ENCODE measurements around the gene DGCR6L.
"Not testable (repeated sequence)": the region's sequence is repeated elsewhere in the genome, so short reads cannot be mapped to it uniquely, and the experiment has no call there.

The DGCR6L gene

DNA sequence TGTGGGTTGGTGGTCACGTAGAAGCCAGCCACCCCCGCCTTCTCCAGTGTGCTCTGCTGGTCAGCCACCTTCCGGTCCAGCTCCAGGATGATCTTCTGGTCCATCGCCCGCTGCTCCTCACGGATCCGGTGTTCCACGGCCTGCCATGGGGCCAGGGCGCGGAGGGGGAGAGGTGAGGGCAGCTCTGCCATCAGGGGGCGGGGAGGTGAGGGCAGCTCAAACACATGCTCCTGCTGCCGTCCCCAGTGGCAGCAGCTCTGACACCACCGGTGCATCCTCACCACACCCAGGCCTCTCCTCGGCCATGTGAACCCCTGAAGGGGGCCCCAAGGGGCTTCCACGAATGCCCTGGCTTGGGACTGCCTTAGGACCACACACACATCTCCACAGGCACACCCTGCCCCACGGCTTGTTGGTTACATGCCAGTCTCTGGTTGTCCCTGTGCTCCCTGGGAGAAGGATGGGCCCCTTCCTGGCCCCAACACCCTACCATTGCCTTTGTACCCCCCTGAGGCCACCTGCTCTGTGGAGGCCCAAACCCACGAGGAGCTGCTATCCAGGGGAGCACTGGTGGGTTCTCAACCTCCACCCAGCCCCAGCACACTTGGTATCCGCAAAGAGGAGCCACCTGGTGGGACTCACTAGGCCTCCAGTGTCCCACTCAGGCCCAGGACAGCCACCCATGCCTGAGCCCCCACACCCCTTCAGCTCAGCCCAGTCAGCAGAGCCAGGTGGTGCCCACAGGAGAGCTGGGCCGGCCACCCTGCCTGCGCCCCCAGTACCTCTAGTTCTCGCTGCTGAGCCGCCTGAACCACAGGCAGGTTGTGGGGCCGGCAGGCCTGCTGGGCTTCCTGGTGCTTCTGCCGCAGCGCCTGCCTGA is 4.3 kb downstream of the DGCR6L start:
- Histone ChIP-seq H3K4me1 (ENCODE audit: control insufficient read depth in 5 of 5, insufficient read depth in 5 of 5, low read length in 5 of 5) (peaks cover 0 to 28% (median 14%) of the 10 kb centered on the region in 5 donors), H3K9ac (ENCODE audit: low read length in 5 of 5) (no peak overlapping the region), H3K4me3 (ENCODE audit: low read depth in 1 of 5, low read length in 5 of 5) (no peak overlapping the region), H3K27me3 (ENCODE audit: control insufficient read depth in 5 of 5, insufficient read depth in 4 of 5, low read length in 5 of 5) (no peaks in the 10 kb centered on the region), H3K27ac (ENCODE audit: low read depth, low read length) (no peak overlapping the region), H3K9me3 (ENCODE audit: control insufficient read depth in 5 of 5, low read length in 5 of 5) (no peaks in the 10 kb centered on the region), H3K36me3 (ENCODE audit: control insufficient read depth in 5 of 5, insufficient read depth in 5 of 5, low read length in 5 of 5) (peaks cover 0 to 11% (median 2%) of the 10 kb centered on the region in 5 donors)

DNA sequence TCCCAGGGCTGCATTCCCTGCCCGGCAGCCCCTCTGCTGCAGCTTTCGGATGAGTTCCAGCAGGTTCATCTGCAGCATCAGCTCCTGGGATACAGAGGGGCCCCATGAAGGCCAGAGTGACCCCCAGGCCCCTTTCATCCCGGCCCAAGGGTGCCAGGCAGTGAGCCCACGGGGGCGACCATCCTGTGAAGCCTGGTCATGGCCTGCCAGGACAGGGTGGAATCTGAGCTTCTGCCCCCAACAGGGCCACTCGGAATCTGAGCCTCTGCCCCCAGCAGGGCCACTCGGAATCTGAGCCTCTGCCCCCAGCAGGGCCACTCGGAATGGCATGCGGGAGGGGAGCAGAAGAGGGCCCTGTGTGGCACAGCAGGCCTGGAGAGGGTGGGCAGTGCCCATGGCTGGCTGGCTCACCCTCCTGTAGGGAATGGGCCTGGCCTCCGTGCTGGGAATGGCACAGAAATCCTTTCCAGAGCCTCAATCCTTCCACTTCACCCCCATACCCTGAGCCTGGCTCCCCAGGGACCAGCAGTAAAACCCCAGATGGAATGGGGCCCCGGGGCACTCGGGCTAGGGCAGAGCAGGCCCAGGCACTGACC is 5.0 kb downstream of the DGCR6L start:
- not testable (repeated sequence) for H3K27me3 ChIP-seq (ENCODE audit: control insufficient read depth in 5 of 5, insufficient read depth in 4 of 5, low read length in 5 of 5); H3K9me3 ChIP-seq (ENCODE audit: control insufficient read depth in 5 of 5, low read length in 5 of 5); H3K4me3 ChIP-seq (ENCODE audit: low read depth in 1 of 5, low read length in 5 of 5); H3K27ac ChIP-seq (ENCODE audit: low read depth, low read length); H3K9ac ChIP-seq (ENCODE audit: low read length in 5 of 5)
- H3K36me3 ChIP-seq (ENCODE audit: control insufficient read depth in 5 of 5, insufficient read depth in 5 of 5, low read length in 5 of 5): peaks cover 0 to 11% (median 2%) of the 10 kb centered on the region in 5 donors
- peaks cover 0 to 23% (median 9%) of the 10 kb centered on the region in 5 donors for H3K4me1 ChIP-seq (ENCODE audit: control insufficient read depth in 5 of 5, insufficient read depth in 5 of 5, low read length in 5 of 5)

DNA sequence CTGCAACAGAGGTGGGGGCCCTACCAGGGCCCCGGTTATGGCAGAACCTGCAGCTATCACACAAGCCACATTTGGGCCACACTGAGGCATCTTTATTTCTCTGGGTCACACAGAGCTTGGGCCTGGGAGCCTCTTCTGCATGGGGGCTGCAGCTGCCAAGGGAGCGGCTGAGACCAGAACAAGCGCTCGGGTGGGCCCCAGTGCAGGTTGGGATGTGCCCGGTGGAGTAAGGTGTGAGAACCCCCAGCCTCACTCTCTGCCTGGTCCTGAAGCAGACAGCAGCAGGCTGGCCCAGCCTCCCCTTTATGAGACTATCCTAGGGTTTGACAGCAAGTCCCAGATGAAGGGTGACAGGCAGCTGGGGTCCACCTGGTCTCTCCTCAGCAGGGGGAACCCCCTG is 5.7 kb downstream of the DGCR6L start:
- peaks cover 0 to 11% (median 2%) of the 10 kb centered on the region in 5 donors for H3K36me3 ChIP-seq (ENCODE audit: control insufficient read depth in 5 of 5, insufficient read depth in 5 of 5, low read length in 5 of 5)
- H3K27me3 ChIP-seq (ENCODE audit: control insufficient read depth in 5 of 5, insufficient read depth in 4 of 5, low read length in 5 of 5): not testable (repeated sequence)

DNA sequence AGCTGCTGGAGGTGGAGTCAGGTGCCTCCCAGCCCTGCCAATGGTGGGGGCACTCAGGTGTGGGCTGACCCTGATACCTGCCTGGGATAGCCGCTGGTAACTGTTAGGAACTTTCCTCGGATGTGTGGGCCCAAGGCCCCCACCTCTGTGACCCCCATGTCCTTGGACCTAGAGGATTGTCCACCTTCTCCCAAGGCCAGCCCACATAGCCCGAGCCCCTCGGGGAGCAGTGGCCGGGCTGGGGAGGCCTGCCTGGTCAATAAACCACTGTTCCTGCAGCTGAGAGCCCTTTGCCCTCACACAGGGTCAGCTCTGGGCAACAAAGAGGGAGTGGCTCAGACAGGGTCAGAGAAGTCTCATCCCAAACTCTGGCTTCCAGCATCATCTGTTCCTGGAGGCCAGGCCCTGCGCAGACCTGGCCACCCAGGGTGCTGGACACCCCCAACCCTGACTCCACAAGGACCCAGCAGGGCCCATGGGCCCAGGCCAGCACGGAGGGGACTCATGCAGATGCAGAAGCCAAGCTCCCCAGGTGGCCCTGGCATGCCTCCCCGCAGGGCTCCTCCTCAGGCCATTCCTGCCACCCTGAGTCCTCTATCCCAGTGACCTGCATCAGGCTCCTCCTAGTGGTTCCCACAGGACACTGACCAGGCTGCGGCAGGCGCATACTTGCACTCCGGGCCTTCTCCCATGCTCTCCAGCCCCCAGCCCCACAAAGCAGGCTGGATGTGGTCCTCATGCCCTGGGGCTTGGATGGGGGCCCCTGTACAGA is 6.4 kb downstream of the DGCR6L start:
- H3K27ac ChIP-seq (ENCODE audit: low read depth, low read length); H3K9ac ChIP-seq (ENCODE audit: low read length in 5 of 5); H3K27me3 ChIP-seq (ENCODE audit: control insufficient read depth in 5 of 5, insufficient read depth in 4 of 5, low read length in 5 of 5); H3K9me3 ChIP-seq (ENCODE audit: control insufficient read depth in 5 of 5, low read length in 5 of 5); H3K4me3 ChIP-seq (ENCODE audit: low read depth in 1 of 5, low read length in 5 of 5): not testable (repeated sequence)
- peaks cover 0 to 10% (median 0%) of the 10 kb centered on the region in 5 donors for H3K4me1 ChIP-seq (ENCODE audit: control insufficient read depth in 5 of 5, insufficient read depth in 5 of 5, low read length in 5 of 5)
- peaks cover 0 to 11% (median 2%) of the 10 kb centered on the region in 5 donors for H3K36me3 ChIP-seq (ENCODE audit: control insufficient read depth in 5 of 5, insufficient read depth in 5 of 5, low read length in 5 of 5)

More for the DNA sequence above, 5.7 kb downstream of the DGCR6L start:
- H3K9ac ChIP-seq (ENCODE audit: low read length in 5 of 5); H3K4me3 ChIP-seq (ENCODE audit: low read depth in 1 of 5, low read length in 5 of 5); H3K9me3 ChIP-seq (ENCODE audit: control insufficient read depth in 5 of 5, low read length in 5 of 5); H3K27ac ChIP-seq (ENCODE audit: low read depth, low read length): not testable (repeated sequence)
- peaks cover 0 to 18% (median 7%) of the 10 kb centered on the region in 5 donors for H3K4me1 ChIP-seq (ENCODE audit: control insufficient read depth in 5 of 5, insufficient read depth in 5 of 5, low read length in 5 of 5)

DNA sequence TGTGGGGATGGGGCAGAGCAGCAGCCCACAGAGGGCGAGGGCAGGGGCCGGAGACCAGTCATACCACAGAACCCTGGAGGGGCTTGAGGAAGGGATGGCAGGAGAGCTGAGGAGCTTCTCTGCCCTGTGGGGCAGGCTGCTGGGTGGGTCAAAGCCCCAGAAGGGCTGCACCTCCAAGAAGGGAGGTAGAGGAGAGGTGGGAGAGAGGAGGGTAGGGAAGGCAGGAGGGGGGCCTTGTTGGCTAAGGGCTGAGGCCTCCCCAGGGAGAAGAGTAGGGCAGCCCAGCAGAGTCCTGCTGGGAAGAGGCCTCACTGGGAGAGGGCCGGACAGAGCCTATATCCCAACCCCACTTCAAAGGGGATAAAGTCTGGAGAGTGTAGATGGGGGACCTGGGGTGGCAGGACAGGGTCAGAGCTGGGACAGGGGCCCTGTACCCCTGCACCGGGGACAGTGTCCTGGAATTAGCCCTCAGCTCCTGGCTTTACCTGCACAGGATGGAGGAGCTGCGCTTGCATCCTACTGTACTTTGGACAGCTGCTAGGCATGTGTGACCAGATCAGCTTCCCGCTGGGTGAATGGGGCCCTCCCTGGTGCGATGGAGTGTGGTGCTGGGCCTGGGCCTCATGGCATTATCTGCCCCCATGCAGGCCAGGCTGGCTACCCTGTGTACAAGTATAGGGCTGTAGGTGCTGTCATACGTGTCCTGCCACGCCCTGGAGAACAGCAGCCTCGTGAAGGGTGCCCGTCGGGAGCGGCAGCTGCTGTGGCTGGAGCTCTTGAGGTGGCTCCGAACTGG is 7.3 kb downstream of the DGCR6L start:
- H3K9ac ChIP-seq (ENCODE audit: low read length in 5 of 5): no peak overlapping the region
- H3K9me3 ChIP-seq (ENCODE audit: control insufficient read depth in 5 of 5, low read length in 5 of 5): no peaks in the 10 kb centered on the region
- peaks cover 0 to 4% (median 0%) of the 10 kb centered on the region in 5 donors for H3K4me1 ChIP-seq (ENCODE audit: control insufficient read depth in 5 of 5, insufficient read depth in 5 of 5, low read length in 5 of 5)
- no peak overlapping the region for H3K27ac ChIP-seq (ENCODE audit: low read depth, low read length)
- peaks cover 0 to 2% (median 0%) of the 10 kb centered on the region in 5 donors for H3K27me3 ChIP-seq (ENCODE audit: control insufficient read depth in 5 of 5, insufficient read depth in 4 of 5, low read length in 5 of 5)
- H3K4me3 ChIP-seq (ENCODE audit: low read depth in 1 of 5, low read length in 5 of 5): no peak overlapping the region
- H3K36me3 ChIP-seq (ENCODE audit: control insufficient read depth in 5 of 5, insufficient read depth in 5 of 5, low read length in 5 of 5): peaks cover 0 to 11% (median 2%) of the 10 kb centered on the region in 5 donors

DNA sequence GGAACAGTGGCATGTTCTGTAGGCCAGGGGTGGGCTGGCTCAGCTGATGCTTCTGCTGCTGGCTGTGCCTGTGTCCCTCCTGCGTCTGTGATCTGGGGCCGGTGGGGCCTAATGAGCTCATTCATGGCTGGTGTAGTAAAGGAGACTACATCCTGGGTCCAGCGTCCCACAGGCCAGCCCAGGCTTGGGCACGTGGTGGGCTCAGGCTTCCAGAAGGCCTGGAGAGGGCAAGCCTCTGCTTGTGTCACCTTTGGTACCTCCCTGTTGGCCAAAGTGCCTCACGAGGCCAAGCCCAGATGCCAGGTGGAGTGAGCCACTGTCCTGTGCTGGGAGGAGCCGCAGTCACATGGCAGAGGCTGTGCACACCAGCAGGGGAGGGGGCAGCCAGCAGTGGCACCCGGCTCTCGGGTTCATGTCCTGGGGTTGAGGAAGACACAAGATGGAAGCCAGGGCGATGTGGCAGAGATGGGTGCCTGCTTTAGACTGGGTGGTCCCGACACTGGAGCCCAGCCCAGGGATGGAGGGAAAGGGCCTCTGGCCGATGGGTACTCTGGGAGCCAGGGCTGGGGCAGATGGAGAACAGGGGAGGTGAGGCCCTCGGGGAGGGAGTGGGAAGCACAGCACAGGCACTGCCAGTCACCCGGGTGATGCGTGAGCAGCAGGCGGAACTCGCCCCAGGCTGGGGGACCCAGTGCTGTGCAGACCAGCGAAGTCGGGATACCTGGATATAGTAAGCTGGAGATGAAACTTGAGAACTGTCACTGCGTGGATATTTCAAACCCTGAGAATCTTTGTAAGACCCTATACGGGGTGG is 8.4 kb downstream of the DGCR6L start:
- not testable (repeated sequence) for H3K4me3 ChIP-seq (ENCODE audit: low read depth in 1 of 5, low read length in 5 of 5); H3K27me3 ChIP-seq (ENCODE audit: control insufficient read depth in 5 of 5, insufficient read depth in 4 of 5, low read length in 5 of 5)

DNA sequence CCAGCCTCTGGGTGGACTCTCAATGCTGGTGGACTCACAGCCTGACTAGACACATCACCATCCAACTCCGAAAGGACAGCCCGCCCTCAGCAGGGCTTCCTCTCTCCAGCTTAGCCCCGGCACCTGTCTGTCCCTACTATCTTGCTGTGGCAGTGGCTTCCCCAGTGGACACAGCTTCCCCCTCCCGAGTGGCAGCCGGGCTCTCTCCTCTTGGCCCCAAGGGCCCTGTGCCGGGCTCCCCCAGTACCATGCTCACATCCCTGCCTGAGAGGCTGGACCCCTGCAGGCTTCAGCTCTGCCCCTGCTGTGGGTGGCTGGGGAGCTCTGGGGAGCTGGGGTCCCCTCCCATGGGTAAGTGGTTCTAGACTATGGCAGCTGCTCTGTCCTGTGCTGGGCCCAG is 9.1 kb downstream of the DGCR6L start:
- H3K9ac ChIP-seq (ENCODE audit: low read length in 5 of 5); H3K4me1 ChIP-seq (ENCODE audit: control insufficient read depth in 5 of 5, insufficient read depth in 5 of 5, low read length in 5 of 5); H3K27me3 ChIP-seq (ENCODE audit: control insufficient read depth in 5 of 5, insufficient read depth in 4 of 5, low read length in 5 of 5); H3K27ac ChIP-seq (ENCODE audit: low read depth, low read length); H3K4me3 ChIP-seq (ENCODE audit: low read depth in 1 of 5, low read length in 5 of 5); H3K9me3 ChIP-seq (ENCODE audit: control insufficient read depth in 5 of 5, low read length in 5 of 5): not testable (repeated sequence)
- peaks cover 0 to 11% (median 2%) of the 10 kb centered on the region in 5 donors for H3K36me3 ChIP-seq (ENCODE audit: control insufficient read depth in 5 of 5, insufficient read depth in 5 of 5, low read length in 5 of 5)

More for the DNA sequence above, 8.4 kb downstream of the DGCR6L start:
- H3K4me1 ChIP-seq (ENCODE audit: control insufficient read depth in 5 of 5, insufficient read depth in 5 of 5, low read length in 5 of 5); H3K9ac ChIP-seq (ENCODE audit: low read length in 5 of 5); H3K27ac ChIP-seq (ENCODE audit: low read depth, low read length); H3K9me3 ChIP-seq (ENCODE audit: control insufficient read depth in 5 of 5, low read length in 5 of 5): not testable (repeated sequence)
- peaks cover 0 to 11% (median 2%) of the 10 kb centered on the region in 5 donors for H3K36me3 ChIP-seq (ENCODE audit: control insufficient read depth in 5 of 5, insufficient read depth in 5 of 5, low read length in 5 of 5)

DNA sequence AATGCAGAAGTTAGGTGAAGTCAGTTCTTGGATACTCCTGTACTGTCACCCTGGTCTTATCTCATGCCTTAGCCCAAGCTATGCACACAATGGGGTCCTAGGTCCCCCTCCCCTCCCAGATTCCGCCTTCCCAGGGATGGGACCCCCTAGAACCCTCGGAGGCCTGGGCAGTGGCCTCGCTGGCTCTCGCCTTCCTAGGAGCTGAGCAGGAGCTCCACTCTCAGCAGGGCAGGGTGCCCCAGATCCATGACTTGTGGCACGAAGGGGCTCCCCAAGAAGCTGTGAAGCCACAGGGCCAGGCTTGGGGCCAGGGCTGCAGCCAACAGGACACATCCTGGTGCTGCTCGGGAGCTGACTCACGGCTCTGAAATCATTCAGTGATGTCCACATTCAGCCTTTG is 9.7 kb downstream of the DGCR6L start:
- H3K9ac ChIP-seq (ENCODE audit: low read length in 5 of 5); H3K4me3 ChIP-seq (ENCODE audit: low read depth in 1 of 5, low read length in 5 of 5); H3K27ac ChIP-seq (ENCODE audit: low read depth, low read length); H3K36me3 ChIP-seq (ENCODE audit: control insufficient read depth in 5 of 5, insufficient read depth in 5 of 5, low read length in 5 of 5); H3K4me1 ChIP-seq (ENCODE audit: control insufficient read depth in 5 of 5, insufficient read depth in 5 of 5, low read length in 5 of 5); H3K9me3 ChIP-seq (ENCODE audit: control insufficient read depth in 5 of 5, low read length in 5 of 5); H3K27me3 ChIP-seq (ENCODE audit: control insufficient read depth in 5 of 5, insufficient read depth in 4 of 5, low read length in 5 of 5): not testable (repeated sequence)
